HG02981 (cell line): ENCODE results near the gene VPS13A.
"Not testable (repeated sequence)": the region's sequence is repeated elsewhere in the genome, so short reads cannot be mapped to it uniquely, and the experiment has no call there.

Source experiments
- ATAC-seq: cut with Tn5 transposase; IDR thresholded peaks from one replicate; pipeline ENCODE4 v1.9.1; 2021; ENCODE audit warnings: mild to moderate bottlenecking, moderate library complexity; ENCODE audit not compliant: unreplicated experiment

The VPS13A gene

GRCh38 chr9:77180056-77180455 is 2.7 kb downstream of the VPS13A start:
- no peak for ATAC-seq

- no peak for ATAC-seq
Observed at GRCh38 chr9:77183581-77183980, 6.2 kb downstream of the VPS13A start.

DNA sequence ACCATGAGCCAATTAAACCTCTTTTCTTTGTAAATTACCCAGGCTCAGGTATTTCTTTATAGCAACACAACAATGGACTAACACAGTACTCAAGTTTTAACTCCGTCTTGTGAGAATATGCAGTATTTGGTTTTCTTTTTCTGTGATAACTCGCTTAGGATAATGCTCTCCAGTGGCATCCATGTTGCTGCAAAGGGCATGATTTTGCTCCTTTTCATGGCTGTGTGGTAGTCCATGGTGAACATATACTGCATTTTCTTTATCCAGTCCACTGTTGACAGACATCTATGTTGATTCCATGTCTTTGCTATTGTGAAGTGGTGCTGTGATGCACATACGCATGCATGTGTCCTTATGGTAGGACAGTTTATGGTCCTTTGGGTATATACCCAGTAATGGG is 10.9 kb downstream of the VPS13A start:
- ATAC-seq: no peak

DNA sequence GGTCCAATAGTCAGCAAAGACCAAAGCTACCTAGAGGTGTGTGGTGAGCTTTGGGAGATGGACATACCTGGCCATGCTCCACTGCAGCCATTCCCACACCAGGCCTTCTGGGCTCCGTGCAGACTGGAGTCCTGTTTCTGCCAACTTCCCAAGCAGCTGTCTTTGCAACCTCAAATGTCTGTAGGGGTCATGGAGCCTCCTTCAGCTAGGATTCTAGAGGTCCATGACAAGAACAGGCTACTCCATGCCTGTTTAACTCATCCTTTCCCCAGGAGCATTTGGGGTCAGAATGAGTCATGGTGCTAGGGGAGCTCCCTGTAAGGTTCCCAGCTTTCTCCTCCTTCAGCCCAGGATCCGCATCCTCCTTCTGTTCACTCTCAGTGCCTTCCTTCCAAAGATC is 17.1 kb downstream of the VPS13A start:
- no peak for ATAC-seq

DNA sequence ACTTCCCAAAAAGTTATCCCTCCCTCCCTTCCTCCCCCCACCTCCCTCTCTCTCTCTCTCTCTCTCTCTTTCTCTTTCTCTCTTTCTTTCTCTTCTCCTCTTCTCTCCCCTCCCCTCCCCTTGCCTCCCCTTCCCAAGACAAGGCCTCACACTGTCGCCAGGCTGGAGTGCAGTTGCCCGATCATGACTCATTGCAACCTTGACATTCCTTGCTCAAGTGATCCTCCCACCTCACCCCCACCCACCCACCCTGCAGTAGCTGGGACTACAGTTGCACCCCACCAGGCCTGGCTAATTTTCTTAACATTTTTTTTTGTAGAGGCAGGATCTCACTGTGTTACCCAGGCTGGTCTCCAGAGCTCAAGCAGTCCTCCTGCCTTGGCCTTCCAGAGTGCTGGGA is 32.8 kb downstream of the VPS13A start:
- ATAC-seq: no peak

- ATAC-seq: no peak
Observed at GRCh38 chr9:77211561-77211960, 34.2 kb downstream of the VPS13A start.

- ATAC-seq: no peak
Observed at GRCh38 chr9:77212801-77213200, 35.5 kb downstream of the VPS13A start.

DNA sequence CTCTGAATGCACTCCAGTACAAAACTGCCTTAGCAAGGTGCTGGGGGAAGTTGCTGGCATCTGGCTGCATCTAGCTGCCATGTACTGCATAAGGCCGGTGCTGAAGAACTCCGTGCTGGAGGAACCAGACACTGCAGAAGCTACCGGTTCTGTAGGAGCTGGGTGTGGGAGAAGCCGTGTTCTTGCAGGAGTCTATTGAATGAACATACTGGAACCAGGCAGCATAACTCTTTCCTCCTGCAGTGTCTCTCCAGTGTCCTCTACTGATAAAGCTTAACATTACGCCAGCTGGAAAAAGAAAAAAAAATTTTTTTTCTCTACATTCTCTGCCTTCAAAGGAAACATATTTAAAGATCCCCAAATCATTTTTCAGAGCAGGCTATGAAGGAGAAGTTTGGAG is 38.5 kb downstream of the VPS13A start:
- ATAC-seq: no peak

GRCh38 chr9:77218612-77219011 is 41.3 kb downstream of the VPS13A start:
- ATAC-seq: no peak

GRCh38 chr9:77221431-77221830 is 44.1 kb downstream of the VPS13A start:
- ATAC-seq: no peak

DNA sequence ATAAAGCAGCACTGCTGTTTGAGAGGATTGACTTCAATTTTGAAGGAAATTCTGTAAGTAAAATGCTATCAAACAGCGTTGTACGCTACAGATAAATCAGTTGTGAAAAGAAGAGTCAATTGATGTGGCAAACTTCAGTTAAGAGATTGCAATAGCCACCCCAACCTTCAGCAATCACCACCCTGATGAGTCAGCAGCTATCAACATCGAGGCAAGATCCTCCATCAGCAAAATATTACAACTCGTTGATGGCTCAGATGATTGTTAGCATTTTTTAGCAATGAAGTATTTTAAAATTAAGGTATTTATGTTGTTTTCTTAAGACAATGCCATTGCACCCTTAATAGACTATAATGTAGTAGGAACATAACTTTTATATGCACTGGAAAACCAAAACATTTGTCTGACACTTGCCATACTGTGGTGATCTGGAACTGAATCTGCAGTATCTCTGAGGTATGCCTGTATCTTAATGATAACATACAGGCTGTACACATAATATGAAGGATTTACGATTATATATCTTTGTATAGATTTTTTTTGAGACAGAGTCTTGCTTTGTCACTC is 47.5 kb downstream of the VPS13A start:
- no peak for ATAC-seq

GRCh38 chr9:77236693-77237092 is 59.4 kb downstream of the VPS13A start:
- no peak for ATAC-seq

- no peak for ATAC-seq
Observed at GRCh38 chr9:77237896-77238295, 60.6 kb downstream of the VPS13A start.

GRCh38 chr9:77251050-77251449 is 73.7 kb downstream of the VPS13A start:
- ATAC-seq: no peak

- ATAC-seq: no peak
Observed at GRCh38 chr9:77257275-77257674, 79.9 kb downstream of the VPS13A start.

DNA sequence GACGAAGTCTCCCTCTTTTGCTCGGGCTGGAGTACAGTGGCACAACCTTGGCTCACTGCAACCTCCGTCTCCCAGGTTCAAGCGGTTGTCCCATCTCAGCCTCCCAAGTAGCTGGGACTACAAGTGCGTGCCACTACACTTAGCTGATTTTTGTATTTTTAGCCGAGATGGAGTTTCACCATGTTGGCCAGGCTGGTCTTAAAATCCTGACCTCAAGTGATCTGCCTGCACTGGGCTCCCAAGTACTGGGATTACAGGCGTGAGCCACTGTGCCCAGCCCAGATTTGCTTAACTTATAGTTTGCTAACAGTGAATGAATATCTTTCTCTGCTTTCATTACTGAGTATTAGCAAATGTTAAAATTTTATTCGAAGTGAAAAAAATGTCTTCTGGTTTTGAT is 84.3 kb downstream of the VPS13A start:
- ATAC-seq: no peak

- ATAC-seq: not testable (repeated sequence)
Observed at GRCh38 chr9:77267762-77268161, 90.4 kb downstream of the VPS13A start.

GRCh38 chr9:77271023-77271690 is 93.8 kb downstream of the VPS13A start:
- peak; percentile 84 for ATAC-seq

DNA sequence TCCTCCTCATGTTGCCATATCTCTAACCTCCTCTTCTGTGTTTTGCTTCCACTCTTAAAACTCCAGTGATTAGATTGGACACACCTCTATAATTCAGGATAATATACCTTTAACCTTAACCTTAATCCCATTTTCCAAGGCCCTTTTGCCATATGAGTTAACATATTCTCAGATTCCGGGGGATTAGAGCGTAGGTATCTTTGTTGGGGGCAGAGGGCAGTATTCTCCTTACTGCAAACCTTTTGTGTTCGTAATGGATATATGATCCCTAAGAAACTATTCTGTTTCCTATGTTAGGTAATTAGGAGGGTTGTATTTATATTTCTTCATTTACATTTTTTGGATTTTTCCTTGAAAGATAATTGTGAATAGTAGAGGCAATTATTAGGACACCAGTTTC is 99.5 kb downstream of the VPS13A start:
- ATAC-seq: no peak

DNA sequence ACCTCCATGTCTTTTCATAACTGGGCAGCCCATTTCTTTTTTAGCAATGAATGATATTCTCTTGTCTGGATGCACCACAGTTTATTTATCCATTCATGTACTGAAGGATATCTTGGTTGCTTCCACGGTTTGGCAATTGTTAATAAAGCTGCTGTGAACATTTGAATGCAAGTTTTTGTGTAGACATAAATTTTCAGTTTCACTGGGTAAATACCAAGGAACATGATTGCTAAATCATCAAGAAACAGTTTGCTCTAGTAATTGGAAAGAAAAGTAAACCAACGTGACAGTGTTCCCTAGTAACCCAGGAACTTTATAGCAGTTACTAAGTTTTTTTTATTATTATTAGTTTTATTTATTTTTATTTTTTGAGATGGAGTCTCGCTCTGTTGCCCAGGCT is 100.4 kb downstream of the VPS13A start:
- ATAC-seq: no peak

DNA sequence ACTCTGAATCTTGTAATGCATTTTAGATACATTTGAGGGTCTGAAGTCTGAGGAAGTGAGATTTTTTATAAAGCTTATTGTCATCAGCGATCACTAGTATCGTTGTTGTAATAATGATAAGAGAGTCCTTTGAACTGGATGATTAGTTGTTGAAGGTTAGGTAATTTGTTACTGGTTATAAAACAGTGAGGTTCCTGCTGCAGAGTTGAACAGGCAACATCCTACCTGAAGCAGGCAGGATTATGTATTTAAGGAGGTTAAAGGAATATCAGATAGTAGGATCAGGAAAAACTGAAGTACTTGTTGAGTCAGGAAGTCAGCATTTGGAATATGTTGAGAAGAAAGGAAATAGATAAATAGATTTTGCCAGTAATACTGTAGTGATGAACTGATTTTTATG is 106.7 kb downstream of the VPS13A start:
- ATAC-seq: no peak

GRCh38 chr9:77284616-77285015 is 107.3 kb downstream of the VPS13A start:
- no peak for ATAC-seq

GRCh38 chr9:77290373-77290772 is 113.0 kb downstream of the VPS13A start:
- ATAC-seq: no peak
